OCI-LY1 (cell line): ENCODE measurements around the gene OVCH1.

Source experiments
- EZH2 ChIP-seq: fragments of 200-600 bp; sonication (generic), shearing (Covaris generic); IDR thresholded peaks from 2 replicates; pipeline ENCODE4 v1.8.0; 2017; ENCODE audit warnings: borderline replicate concordance, mixed run types, mild to moderate bottlenecking, antibody characterized with exemption, low read length, moderate library complexity, mixed read lengths
- TF ChIP-seq, protein P1 (sequence below): fragments of 200-600 bp; sonication (generic), shearing (Covaris generic); IDR thresholded peaks from 2 replicates; pipeline ENCODE4 v1.5.1; 2017; ENCODE audit warnings: mild to moderate bottlenecking, antibody characterized with exemption, low read length, moderate library complexity, mixed read lengths

DNA sequence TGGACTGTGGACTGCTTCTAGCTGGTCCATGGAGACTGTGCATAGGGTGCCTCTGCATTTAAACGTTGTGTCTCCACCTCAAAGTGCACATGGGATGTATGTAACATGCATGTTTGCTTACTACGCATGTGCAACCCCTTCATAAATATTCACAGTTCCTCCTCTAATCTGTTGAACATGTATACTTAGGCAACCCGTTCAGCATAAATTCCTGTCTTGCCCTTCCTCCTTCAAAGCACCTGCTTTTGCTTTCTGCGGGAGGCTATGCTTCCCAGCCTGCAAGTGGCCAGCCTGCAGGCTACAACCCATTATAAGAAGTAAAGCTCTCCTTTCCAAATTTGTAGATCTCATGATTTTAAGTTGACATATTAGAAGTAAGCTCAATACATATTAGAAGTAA, 33.0 kb upstream of the OVCH1 start:
- TF ChIP-seq, protein P1, sequence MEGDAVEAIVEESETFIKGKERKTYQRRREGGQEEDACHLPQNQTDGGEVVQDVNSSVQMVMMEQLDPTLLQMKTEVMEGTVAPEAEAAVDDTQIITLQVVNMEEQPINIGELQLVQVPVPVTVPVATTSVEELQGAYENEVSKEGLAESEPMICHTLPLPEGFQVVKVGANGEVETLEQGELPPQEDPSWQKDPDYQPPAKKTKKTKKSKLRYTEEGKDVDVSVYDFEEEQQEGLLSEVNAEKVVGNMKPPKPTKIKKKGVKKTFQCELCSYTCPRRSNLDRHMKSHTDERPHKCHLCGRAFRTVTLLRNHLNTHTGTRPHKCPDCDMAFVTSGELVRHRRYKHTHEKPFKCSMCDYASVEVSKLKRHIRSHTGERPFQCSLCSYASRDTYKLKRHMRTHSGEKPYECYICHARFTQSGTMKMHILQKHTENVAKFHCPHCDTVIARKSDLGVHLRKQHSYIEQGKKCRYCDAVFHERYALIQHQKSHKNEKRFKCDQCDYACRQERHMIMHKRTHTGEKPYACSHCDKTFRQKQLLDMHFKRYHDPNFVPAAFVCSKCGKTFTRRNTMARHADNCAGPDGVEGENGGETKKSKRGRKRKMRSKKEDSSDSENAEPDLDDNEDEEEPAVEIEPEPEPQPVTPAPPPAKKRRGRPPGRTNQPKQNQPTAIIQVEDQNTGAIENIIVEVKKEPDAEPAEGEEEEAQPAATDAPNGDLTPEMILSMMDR, result no peak
- no peak for TF ChIP-seq EZH2
